Measurements from ENCODE around the gene COPS6.

GRCh38 chr7:100065452-100066186, 23.1 kb upstream of the COPS6 start:
- no peak for TF ChIP-seq CTCF (IDR thresholded peaks at IDR 0.05; ENCODE audit: low read length)
- TF ChIP-seq EZH2 (optimal IDR thresholded peaks at IDR 0.05; ENCODE audit: low read depth, low read length), result no peak

Data from MM.1S (cell line).